ENCODE measurements around the gene NMNAT1.
A peak's percentile ranks its signal among the peaks of the same experiment; 100 is the strongest.
"Not testable (repeated sequence)": the region's sequence is repeated elsewhere in the genome, so short reads cannot be mapped to it uniquely, and the experiment has no call there.

Gene NMNAT1

GRCh38 chr1:10019561-10019960 is 76.3 kb downstream of the NMNAT1 start:
- DNase-seq (ENCODE audit: low read depth in 2 of 2) = no peak

- no peak for DNase-seq (ENCODE audit: low read depth in 2 of 2)
Measured at GRCh38 chr1:10020086-10020485, 76.8 kb downstream of the NMNAT1 start.

- not testable (repeated sequence) for DNase-seq (ENCODE audit: low read depth in 2 of 2)
Measured at GRCh38 chr1:10020678-10021077, 77.4 kb downstream of the NMNAT1 start.

- not testable (repeated sequence) for DNase-seq (ENCODE audit: low read depth in 2 of 2)
Measured at GRCh38 chr1:10021992-10022391, 78.7 kb downstream of the NMNAT1 start.

- DNase-seq (ENCODE audit: low read depth in 2 of 2) = no peak
Measured at GRCh38 chr1:10022656-10023055, 79.4 kb downstream of the NMNAT1 start.

GRCh38 chr1:10025354-10025753 is 82.1 kb downstream of the NMNAT1 start:
- DNase-seq (ENCODE audit: low read depth in 2 of 2) = no peak

GRCh38 chr1:10027027-10027426 is 83.8 kb downstream of the NMNAT1 start:
- DNase-seq (ENCODE audit: low read depth in 2 of 2) = no peak

- not testable (repeated sequence) for DNase-seq (ENCODE audit: low read depth in 2 of 2)
Measured at GRCh38 chr1:10028956-10029500, 85.8 kb downstream of the NMNAT1 start.

- no peak for DNase-seq (ENCODE audit: low read depth in 2 of 2)
Measured at GRCh38 chr1:10031461-10031860, 88.2 kb downstream of the NMNAT1 start.

- DNase-seq (ENCODE audit: low read depth in 2 of 2) = peak; percentile 96 to 98
Measured at GRCh38 chr1:10032590-10033358, 89.5 kb downstream of the NMNAT1 start, which contains the start of gene UBE4B. TSS of gene UBE4B (plus strand) at chr1:10032958. CDS start at chr1:10033671, 713 bp downstream.

- DNase-seq (ENCODE audit: low read depth in 2 of 2) = no peak
Measured at GRCh38 chr1:10033359-10033845, 90.1 kb downstream of the NMNAT1 start.

All from stimulated activated CD4-positive, alpha-beta T cell treated with anti-CD3 and anti-CD28 coated beads, Interleukin-1b, Interleukin-23, amount 100 ng/mL, for 4 hours (primary cell).